ENCODE results near the gene ATP5ME. TPM values are rescaled to one million over a fixed set of nuclear protein-coding genes. Genes with fewer than 3 reads are reported as not detected.

The ATP5ME gene
- polyA plus RNA-seq, 3 donors from 2014 or later: 466 to 581 (median 532) TPM

- no peaks in the 10 kb centered on the region for H3K9me3 Mint-ChIP-seq
- H3K4me1 Mint-ChIP-seq: no peaks in the 10 kb centered on the region
- H3K36me3 Mint-ChIP-seq: no peaks in the 10 kb centered on the region
- no peak overlapping the region for H3K27ac Mint-ChIP-seq
- no peak overlapping the region for H3K4me3 Mint-ChIP-seq
- no peak for DNase-seq
- peaks cover 0 to 4% (median 3%) of the 10 kb centered on the region in 3 donors for H3K27me3 Mint-ChIP-seq (ENCODE audit: low read depth in 3 of 3)
These were observed 50.8 kb downstream of the ATP5ME start for GRCh38 chr4:622996-623913.

Other genes with a start within 250 kb of the ATP5ME start
- 10 to 100 TPM; 16.3 to 30.4 (median 23.0) TPM for gene ZNF721, start 175.1 kb downstream of the ATP5ME start, polyA plus RNA-seq
- 10 to 100 TPM; 22.8 to 30.6 (median 24.9) TPM for gene PIGG, start 175.1 kb downstream of the ATP5ME start, polyA plus RNA-seq
- not detected for gene TMEM271, start 98.0 kb downstream of the ATP5ME start, polyA plus RNA-seq
- gene PDE6B, start 48.7 kb downstream of the ATP5ME start, polyA plus RNA-seq: 10 to 100 TPM; 18.9 to 35.8 (median 28.6) TPM
- gene MYL5, start 266 bp upstream of the ATP5ME start, polyA plus RNA-seq: 1 to 10 TPM; 3.3 to 8.1 (median 5.0) TPM
- gene SLC49A3, start 14.9 kb upstream of the ATP5ME start, polyA plus RNA-seq: 1 to 10 TPM; 3.8 to 7.1 (median 6.1) TPM
- 1 to 10 TPM; 6.5 to 7.5 (median 6.6) TPM for gene PCGF3, start 31.6 kb upstream of the ATP5ME start, polyA plus RNA-seq
- gene CPLX1, start 151.9 kb upstream of the ATP5ME start, polyA plus RNA-seq: not detected